ENCODE results near the gene IL4R. TPM values are rescaled to one million over a fixed set of nuclear protein-coding genes. Genes with fewer than 3 reads are reported as not detected.

The IL4R gene
- total and polyA plus RNA-seq, 2 of the 8 experiments (the other 6 are each of a cell fraction or from before 2014, with no cell fraction given): 29.1 to 29.4 TPM

- TF ChIP-seq ASH2L (IDR thresholded peaks at IDR 0.05; ENCODE audit: low read length): no peak
- no peak for TF ChIP-seq JUND (IDR thresholded peaks at IDR 0.05; ENCODE audit: low read length)
Observed at GRCh38 chr16:27321013-27321915, 7.5 kb downstream of the IL4R start (continued).

Measured in H1 (cell line).